ENCODE measurements around the gene ORAI2. TPM values are rescaled to one million over a fixed set of nuclear protein-coding genes. Genes with fewer than 3 reads are reported as not detected.
"Not testable (repeated sequence)": the region's sequence is repeated elsewhere in the genome, so short reads cannot be mapped to it uniquely, and the experiment has no call there.

ORAI2 gene
- total RNA-seq, 1 donor from 2014 or later = 20.0 TPM

DNA sequence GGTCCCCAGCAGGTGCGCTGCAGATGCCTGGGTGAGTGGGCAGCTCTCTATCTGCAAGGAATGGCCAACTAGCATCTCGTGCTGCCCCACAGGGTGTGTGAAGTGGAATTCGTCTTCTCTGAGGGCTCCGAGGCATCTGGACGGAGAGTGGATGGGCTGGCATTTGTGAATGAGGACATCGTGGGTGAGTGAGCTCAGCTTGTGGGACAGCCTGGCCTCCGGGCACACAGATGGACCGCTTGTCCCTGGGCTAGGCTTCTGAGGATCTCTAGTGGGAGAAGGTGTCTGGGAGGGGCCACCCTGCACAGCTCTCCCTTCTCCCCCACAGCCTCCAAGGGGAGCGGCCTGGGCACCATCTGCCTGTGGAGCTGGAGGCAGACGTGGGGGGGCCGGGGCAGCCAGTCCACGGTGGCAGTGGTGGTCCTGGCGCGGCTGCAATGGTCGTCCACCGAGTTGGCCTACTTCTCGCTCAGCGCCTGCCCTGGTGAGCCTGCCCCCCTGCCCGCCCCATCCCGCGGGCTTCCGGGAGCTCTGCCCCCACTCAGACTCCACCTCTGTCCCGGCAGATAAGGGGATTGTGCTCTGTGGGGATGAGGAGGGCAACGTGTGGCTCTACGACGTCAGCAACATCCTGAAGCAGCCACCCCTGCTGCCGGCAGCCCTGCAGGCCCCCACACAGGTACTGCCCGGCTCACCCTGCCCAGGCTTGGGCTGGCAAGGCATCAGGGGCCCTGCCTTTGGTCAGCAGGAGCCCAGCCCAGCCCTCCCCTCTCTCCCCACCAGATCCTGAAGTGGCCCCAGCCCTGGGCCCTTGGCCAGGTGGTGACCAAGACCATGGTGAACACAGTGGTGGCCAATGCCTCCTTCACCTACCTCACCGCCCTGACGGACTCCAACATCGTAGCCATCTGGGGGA is 39.0 kb downstream of the ORAI2 start:
- H3K4me3 ChIP-seq = no peak overlapping the region
- no peak overlapping the region for H3K27ac ChIP-seq
- TF ChIP-seq, protein P1, sequence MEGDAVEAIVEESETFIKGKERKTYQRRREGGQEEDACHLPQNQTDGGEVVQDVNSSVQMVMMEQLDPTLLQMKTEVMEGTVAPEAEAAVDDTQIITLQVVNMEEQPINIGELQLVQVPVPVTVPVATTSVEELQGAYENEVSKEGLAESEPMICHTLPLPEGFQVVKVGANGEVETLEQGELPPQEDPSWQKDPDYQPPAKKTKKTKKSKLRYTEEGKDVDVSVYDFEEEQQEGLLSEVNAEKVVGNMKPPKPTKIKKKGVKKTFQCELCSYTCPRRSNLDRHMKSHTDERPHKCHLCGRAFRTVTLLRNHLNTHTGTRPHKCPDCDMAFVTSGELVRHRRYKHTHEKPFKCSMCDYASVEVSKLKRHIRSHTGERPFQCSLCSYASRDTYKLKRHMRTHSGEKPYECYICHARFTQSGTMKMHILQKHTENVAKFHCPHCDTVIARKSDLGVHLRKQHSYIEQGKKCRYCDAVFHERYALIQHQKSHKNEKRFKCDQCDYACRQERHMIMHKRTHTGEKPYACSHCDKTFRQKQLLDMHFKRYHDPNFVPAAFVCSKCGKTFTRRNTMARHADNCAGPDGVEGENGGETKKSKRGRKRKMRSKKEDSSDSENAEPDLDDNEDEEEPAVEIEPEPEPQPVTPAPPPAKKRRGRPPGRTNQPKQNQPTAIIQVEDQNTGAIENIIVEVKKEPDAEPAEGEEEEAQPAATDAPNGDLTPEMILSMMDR (IDR thresholded peaks at IDR 0.05) = no peak
- H3K9me3 ChIP-seq = no peaks in the 10 kb centered on the region
- H3K4me1 ChIP-seq = no peaks in the 10 kb centered on the region
- no peaks in the 10 kb centered on the region for H3K27me3 ChIP-seq
- DNase-seq (no peak), ATAC-seq (no peak)
- intact Hi-C loops (cut with DNase I) = no loop called here
- peaks cover 22% of the 10 kb centered on the region for H3K36me3 ChIP-seq

DNA sequence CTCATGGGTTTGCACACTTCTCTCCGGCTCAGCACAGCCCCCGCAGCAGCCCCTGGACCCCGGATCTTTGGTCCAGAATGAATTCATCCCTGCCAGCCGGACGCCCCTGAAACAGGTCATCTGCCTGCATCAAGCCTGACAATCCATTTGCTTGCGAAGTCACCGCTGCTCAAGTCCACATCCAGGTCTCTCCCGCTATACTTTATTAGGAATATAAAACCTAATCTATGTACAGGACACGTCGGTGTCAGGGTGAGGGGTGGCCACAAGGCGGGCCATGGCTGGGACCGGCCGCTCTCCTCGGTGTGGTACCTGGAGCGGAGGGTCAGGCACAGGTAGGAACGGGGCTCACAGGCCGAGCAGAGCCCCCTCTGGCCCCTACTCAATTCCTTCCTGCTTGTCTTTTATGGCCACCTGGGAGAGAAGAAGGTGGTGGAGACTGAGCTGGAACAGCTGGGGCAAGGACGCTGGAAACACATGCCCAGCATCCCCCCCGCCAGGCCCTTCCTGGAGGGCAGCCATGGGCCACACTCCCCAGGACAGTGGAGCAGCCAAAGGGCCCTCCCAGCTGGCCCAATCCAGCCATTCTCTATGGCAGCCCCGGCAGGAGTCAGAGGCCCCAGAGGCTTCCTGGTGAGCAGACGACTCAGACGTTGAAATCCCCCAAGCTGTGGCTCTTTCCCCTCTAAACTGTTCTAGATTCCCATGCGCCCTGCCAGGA is 40.1 kb downstream of the ORAI2 start:
- Histone ChIP-seq H3K4me1 (peaks cover 4% of the 10 kb centered on the region), H3K9me3 (no peaks in the 10 kb centered on the region), H3K36me3 (peaks cover 22% of the 10 kb centered on the region), H3K27ac (no peak overlapping the region), H3K27me3 (no peaks in the 10 kb centered on the region), H3K4me3 (no peak overlapping the region)
- intact Hi-C loops (cut with DNase I) = no loop called here
- TF ChIP-seq, protein P1 (IDR thresholded peaks at IDR 0.05) = no peak
- DNase-seq (no peak), ATAC-seq (no peak)

DNA sequence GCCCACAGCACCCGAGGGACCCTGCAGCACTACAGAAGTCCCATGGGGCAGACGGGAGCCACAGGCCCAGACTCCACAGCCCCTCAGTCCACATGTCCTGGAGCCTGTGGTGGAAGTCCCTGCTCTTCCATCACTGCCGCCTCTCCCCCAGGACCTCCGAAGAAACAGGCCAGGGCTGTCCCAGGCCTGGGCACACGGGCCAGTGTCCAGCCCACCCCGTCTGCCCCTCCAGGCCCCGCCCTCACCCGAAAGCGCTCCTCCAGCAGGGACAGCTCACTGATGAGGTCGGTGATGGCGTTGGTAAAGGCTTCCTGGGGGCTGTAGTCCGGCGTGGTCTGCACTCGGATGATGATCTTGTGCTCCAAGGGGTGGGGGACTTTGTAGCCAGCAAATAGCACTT is 40.7 kb downstream of the ORAI2 start:
- H3K27me3 ChIP-seq; H3K27ac ChIP-seq; intact Hi-C loops (cut with DNase I); H3K4me3 ChIP-seq; H3K4me1 ChIP-seq; H3K9me3 ChIP-seq; ATAC-seq; DNase-seq: not testable (repeated sequence)
- peaks cover 22% of the 10 kb centered on the region for H3K36me3 ChIP-seq

DNA sequence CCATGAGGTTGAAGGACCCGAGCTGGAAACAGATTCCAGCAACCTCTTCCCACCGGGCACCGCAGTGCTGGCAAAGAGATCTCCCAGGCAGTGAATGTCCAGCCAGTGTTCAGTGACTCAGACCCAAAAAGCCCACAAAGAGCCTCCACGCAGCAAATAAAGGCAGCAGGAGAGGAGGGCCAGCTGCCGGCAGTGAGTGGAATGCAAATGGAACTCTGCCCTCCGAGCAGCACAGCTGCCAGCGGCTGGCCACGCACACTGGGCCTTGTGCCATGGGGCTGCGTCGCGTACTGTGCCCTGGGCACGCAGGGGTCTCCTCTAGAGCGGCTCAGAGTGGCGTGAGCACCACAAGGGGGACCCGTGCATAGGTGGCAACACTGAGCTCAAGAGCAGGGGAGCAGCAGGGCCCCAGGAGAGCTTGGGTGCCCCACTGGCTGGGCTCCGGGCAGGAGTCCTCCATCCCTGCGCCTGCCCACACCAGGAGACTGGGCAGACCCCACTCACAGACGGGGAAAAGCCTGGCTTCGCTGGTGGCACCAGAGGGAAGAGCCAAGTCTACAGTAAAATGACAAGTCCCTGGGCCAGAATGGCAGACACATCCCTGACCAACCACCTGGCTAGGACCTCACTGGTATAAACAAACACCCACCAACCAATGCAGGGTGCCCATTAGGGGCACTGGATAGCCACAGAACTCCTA is 41.5 kb downstream of the ORAI2 start:
- H3K4me3 ChIP-seq; H3K27me3 ChIP-seq; H3K4me1 ChIP-seq; H3K27ac ChIP-seq; H3K9me3 ChIP-seq; DNase-seq; intact Hi-C loops (cut with DNase I); ATAC-seq: not testable (repeated sequence)
- peaks cover 22% of the 10 kb centered on the region for H3K36me3 ChIP-seq

DNA sequence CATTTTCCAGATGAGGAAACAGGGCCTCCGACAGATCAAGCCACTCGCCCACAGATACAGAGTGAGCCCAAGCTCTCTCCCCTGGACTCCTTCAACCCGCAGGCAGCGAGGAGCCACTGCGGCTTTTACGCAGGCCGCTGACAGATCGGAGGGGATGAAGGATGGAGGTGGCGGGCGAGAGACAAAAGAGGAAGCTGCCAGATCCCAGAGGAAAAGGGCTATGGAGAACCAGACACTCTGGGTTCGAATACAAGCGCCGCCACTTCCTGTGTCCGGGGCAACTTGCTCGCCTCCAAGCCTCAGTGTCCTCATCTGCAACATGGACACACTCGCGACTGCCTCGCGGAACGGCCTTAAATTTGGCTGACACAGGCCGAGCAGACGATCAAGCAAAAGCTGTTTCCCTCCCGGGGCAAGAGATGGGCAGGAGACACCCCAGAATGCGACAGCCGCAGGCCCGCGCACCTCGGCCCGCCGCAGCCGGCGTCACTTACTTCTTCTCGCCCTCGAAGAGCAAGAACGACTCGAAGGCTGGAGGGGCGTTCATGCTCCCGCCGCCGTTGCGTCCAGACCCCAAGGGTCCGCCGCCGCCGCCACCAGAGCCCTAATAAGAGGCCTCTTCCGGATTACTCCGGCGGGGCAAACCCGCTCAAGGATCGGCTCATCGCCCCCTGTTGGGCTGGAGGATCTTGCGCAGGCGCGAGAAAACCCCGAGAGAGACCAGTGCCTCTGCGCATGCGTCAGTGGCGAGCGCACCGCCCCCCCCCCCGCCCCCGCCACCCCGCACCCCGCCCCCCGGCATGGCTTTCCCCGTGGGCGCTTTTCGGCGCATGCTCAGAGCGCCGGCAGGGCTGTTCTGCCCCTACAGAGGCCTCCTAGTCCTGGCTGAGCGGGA is 45.2 kb downstream of the ORAI2 start, which contains the start of gene POLR2J:
TSS of gene POLR2J (minus strand) at position 609 of the 895 bp plus-strand sequence. CDS start at position 547, 62 bp downstream.
- Histone ChIP-seq H3K4me3 (peak within 1 kb of the TSS; percentile 55), H3K27ac (peak within 1 kb of the TSS; percentile 60)
- intact Hi-C loops (cut with DNase I); H3K9me3 ChIP-seq; H3K27me3 ChIP-seq; H3K36me3 ChIP-seq; H3K4me1 ChIP-seq: not testable (repeated sequence)
- ATAC-seq (peak; percentile 93), DNase-seq (peak; percentile 96)
- TF ChIP-seq, protein P1 (IDR thresholded peaks at IDR 0.05) = peak; percentile 61

DNA sequence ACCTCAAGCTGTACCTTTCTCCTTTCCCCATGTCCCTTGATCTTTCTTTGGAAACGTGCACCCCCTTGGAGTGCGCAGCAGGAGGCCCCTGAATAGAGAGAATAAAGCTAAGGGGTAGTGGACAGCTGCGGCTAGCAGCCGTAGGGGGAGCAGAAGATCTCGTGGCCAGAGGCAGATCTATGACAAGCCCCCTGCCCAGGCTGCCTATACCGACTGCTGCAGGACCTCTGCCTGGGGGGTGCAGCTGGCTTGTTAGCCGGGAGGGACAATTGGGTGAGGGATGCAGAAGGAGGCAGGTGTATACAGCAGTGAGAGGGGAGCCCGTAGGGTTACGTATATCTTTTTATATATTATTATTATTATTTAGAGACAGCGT is 45.8 kb downstream of the ORAI2 start:
- not testable (repeated sequence) for ATAC-seq

More for the DNA sequence above, 45.8 kb downstream of the ORAI2 start:
- H3K4me3 ChIP-seq; intact Hi-C loops (cut with DNase I); H3K36me3 ChIP-seq; H3K27ac ChIP-seq; H3K27me3 ChIP-seq; DNase-seq; H3K4me1 ChIP-seq; H3K9me3 ChIP-seq: not testable (repeated sequence)
